LNCAP (cell line): Measurements from ENCODE around the gene GRN.

Experiments used
- TF ChIP-seq, protein P1 (sequence below): fragments of 450-650 bp; IDR thresholded peaks from 2 replicates; pipeline ENCODE4 v1.5.1; 2017; ENCODE audit warnings: mild to moderate bottlenecking

GRN gene

DNA sequence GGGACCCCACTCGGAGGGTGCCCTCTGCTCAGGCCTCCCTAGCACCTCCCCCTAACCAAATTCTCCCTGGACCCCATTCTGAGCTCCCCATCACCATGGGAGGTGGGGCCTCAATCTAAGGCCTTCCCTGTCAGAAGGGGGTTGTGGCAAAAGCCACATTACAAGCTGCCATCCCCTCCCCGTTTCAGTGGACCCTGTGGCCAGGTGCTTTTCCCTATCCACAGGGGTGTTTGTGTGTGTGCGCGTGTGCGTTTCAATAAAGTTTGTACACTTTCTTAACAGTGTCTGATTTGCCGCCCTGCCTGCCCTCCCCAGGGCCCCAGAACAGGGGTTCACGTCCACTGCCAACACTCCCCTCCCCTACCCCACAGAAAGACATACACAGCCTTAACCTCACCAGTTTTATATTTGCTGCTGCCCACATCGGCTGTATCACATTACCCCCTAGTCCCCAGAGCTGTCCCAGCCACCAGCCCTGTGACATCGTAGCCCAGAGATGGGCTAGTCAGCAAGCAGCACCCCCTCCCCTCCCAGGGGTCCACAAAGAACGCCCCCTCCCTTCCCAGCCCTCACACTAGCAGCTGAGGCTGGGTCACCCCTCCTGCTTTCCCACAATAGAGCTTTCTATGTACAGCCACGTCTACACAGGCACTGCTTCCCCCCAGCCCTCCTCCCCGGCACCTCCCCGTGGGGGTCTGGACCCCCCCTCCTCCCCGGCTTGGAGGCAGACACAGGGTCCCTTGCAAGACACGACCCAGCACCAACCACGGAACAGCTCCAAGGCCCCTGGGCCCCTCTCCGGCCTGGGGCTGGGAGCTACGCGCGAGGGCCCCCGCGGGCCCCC, 7.9 kb downstream of the GRN start:
- TF ChIP-seq, protein P1, sequence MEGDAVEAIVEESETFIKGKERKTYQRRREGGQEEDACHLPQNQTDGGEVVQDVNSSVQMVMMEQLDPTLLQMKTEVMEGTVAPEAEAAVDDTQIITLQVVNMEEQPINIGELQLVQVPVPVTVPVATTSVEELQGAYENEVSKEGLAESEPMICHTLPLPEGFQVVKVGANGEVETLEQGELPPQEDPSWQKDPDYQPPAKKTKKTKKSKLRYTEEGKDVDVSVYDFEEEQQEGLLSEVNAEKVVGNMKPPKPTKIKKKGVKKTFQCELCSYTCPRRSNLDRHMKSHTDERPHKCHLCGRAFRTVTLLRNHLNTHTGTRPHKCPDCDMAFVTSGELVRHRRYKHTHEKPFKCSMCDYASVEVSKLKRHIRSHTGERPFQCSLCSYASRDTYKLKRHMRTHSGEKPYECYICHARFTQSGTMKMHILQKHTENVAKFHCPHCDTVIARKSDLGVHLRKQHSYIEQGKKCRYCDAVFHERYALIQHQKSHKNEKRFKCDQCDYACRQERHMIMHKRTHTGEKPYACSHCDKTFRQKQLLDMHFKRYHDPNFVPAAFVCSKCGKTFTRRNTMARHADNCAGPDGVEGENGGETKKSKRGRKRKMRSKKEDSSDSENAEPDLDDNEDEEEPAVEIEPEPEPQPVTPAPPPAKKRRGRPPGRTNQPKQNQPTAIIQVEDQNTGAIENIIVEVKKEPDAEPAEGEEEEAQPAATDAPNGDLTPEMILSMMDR: no peak

DNA sequence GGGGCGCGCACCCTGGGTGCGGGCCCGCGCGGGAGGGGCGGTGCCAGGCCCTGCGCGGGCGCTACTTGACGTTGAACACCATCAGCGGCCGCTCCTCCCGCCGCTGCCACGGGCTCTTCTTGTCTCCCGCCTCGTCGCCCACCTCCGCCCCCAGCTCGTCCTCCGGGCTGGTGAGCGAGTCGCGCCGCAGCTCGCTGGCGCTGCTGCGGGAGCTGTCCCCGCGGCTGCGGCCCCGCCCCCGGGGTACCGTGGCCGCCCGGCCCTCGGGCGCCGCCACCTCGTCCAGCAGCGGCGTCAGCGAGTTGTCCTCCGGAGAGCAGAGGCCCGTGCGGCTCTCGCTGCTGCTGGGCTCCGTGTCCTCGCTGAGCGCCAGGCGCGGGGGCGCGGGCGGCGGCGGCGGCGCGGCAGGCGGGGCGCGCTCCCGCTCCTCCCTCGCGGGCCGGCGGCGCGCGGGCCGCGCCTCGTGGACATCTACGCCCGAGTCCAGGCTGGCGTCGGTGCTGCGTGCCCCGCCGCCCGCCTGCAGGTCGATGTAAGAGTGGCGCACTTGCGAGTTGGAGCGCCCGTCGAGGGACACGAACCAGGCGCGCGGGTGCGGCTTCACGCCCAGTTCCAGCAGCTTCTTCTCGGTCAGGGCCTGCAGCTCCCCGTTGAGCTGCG, 8.7 kb downstream of the GRN start:
- TF ChIP-seq, protein P1: no peak

DNA sequence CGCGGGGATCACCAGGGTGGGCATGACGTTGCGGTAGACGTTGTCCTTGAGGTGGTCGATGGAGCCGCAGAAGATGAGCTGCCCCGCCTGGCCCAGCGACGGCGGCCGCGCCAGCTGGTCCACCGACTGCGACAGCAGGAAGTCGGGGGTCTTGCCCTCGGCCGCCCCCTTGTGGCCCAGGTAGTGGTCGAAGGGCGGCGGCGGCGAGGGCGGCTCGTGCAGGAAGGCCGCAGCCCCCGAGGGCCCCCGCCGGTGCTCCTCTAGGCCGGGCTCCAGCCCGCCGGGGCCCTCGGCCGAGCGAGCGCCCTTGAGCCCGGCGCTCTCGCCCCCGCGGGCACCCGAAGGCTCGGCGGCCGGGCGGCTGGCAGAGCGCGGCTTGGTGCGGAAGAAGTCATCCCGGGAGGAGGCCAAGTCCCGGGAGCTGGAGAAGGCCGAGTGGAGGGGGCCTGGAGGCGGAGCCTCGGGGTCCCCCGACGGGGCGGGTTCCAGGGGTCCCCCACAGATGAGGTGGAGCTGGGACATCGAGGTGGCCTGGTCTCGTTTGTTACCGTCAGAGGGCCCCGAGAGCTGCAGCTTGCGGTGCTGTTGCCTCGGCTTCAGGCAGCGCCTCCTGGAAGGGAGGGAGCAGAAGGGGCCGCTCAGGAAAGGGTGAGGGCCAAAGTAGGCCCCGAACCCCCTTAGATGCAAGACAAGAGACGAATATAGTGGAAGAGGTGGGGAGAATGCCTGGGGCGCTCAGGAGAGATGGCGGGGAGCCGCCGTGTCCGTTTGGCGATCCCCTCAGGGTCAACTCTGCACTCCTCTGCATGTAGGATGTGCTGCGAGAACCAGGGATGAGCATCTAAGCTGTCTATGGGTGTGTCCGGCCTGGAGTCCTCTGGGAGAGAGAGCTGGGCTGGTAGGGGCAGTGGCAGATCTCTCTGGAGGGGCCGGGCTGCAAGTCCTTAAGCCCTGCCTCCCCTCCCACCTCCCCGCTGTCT, 9.8 kb downstream of the GRN start:
- TF ChIP-seq, protein P1: no peak

DNA sequence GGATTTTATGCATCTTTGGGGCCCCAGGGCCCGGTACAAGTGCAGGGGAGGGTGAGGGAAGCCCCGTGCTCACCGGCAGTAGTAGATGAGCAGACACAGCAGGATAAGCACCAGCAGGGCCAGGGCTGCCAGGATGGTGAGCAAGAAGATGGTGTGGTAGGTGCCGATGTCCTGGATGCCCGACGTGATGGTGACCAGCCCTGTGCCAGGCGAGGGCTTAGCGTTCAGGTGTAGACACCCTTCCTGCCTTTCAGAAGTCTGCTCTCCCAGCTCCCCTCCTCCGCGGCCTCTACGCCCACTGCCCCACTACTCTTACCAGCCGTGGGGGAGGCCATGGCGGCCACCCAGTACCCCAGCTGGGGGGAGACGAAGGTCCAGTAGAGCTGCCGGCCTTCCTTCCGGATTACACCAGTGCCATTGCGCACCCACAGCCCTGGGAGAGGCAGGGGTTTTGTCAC, 10.6 kb downstream of the GRN start:
- TF ChIP-seq, protein P1: no peak

DNA sequence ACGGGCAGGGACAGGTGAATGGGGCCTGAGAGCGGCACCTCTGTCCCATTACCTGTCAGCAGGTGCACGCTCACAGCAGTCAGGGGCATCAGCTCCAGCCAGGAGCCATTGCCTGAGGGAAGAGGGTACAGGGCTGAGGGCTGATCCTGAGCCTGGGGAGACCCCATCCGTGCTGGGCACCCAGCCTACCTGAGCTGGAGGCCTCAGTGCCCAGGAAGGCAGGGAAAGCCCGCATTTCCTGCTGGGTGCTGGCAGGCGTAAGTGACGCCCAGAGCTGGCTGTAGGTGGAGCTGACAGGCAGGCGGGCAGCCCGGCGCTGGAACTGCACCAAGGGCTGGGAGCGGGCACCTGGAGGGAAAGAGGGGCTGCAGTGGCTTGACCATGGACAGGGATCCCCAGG, 11.1 kb downstream of the GRN start:
- TF ChIP-seq, protein P1: no peak

DNA sequence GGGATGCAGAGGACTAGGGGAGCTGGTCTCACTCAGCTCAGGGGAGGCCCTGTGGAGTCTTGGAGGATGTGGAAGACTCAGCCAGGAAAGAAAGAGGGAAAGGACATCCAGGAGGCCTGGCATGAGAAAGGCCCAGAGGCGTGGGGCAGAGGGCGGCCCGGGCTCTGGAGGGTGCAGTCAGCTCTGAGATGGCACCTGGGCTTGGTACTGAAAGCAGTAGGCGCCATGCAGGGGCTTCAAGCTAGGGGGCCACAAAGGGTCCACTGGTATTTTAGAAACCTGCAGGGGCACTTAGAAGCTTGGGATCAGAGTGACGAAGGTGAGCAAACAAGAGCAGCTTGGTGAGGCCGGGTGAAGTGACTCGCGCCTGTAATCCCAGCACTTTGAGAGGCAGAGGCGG, 13.0 kb downstream of the GRN start:
- TF ChIP-seq, protein P1: no peak

DNA sequence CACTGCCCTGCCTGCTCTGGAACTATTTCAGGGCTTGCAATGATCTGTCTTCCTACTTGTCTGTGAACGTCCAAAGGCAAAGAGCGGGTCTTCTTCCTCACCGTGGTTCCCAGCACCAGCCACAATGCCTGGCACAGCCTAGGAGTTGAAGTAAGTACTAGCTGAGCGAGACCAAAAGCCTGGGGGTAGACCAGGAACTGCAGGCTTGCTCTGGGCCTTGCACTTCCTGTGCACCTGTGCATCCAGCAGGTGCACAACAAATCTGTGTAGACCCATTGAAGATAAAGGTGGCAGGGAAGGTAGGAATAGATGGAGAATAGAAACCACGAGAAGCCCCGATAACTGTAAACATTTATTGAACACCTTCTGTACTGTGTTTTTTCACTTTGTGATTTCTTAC, 13.9 kb downstream of the GRN start:
- TF ChIP-seq, protein P1: no peak
